Keratinocyte (primary cell): ENCODE measurements around the gene GFPT2. TPM values are rescaled to one million over a fixed set of nuclear protein-coding genes. Genes with fewer than 3 reads are reported as not detected.

Source experiments
- DNase-seq: peaks from one replicate; pipeline ENCODE4 v3.0.0-alpha.2; 2011; ENCODE audit warnings: low read depth, missing footprints, low spot score
- FAIRE-seq: peaks from 2 replicates; lab custom pipeline; 2011; peaks lifted over from hg19 to GRCh38; lab: Jason Lieb, UNC
- H2AFZ ChIP-seq: 2 replicates; pipeline ENCODE4 v1.6.0; 2012; ENCODE audit warnings: low read length, control low read depth, inconsistent platforms; ENCODE audit not compliant: control insufficient read depth
- H3K27ac ChIP-seq: 2 replicates; pipeline ENCODE4 v1.5.1; 2011; ENCODE audit warnings: low read length; ENCODE audit not compliant: control insufficient read depth, insufficient read depth
- H3K27me3 ChIP-seq: 3 replicates; pipeline ENCODE4 v1.6.0; 2011; ENCODE audit warnings: low read length; ENCODE audit not compliant: control insufficient read depth, insufficient read depth; ENCODE audit errors: extremely low read depth
- H3K36me3 ChIP-seq, 2 experiments: 2 replicates in 1 of 2; 3 replicates in 1 of 2; pipeline ENCODE4 v1.5.1; 2011; ENCODE audit warnings: low read length in 2 of 2, mild to moderate bottlenecking in 1 of 2; ENCODE audit not compliant: control insufficient read depth in 2 of 2, insufficient read depth in 2 of 2; ENCODE audit errors: extremely low read depth in 1 of 2
- H3K4me1 ChIP-seq: 3 replicates; pipeline ENCODE4 v1.5.1; 2011; ENCODE audit warnings: low read length; ENCODE audit not compliant: control insufficient read depth, insufficient read depth; ENCODE audit errors: extremely low read depth
- H3K4me2 ChIP-seq: 3 replicates; pipeline ENCODE4 v1.6.0; 2011; ENCODE audit warnings: low read depth, low read length; ENCODE audit not compliant: control insufficient read depth, insufficient read depth; ENCODE audit errors: extremely low read depth
- H3K4me3 ChIP-seq, 3 experiments: fragments of 200-600 bp in 1 of 3; sonication (generic) in 1 of 3; 2 replicates in 2 of 3; 3 replicates in 1 of 3; pipeline ENCODE4 v1.5.1; 2011 to 2016; ENCODE audit warnings: low read length in 3 of 3, mild to moderate bottlenecking in 3 of 3, control low read depth in 2 of 3, inconsistent platforms in 1 of 3, low read depth in 1 of 3, mixed read lengths in 1 of 3, mixed run types in 1 of 3, moderate library complexity in 1 of 3; ENCODE audit not compliant: control insufficient read depth in 2 of 3, insufficient read depth in 2 of 3; ENCODE audit errors: extremely low read depth in 1 of 3
- H3K79me2 ChIP-seq: 2 replicates; pipeline ENCODE4 v1.6.0; 2012; ENCODE audit warnings: low read length; ENCODE audit not compliant: control insufficient read depth, insufficient read depth
- H3K9ac ChIP-seq: 3 replicates; pipeline ENCODE4 v1.6.0; 2011; ENCODE audit warnings: low read length; ENCODE audit not compliant: control insufficient read depth, insufficient read depth; ENCODE audit errors: extremely low read depth
- H3K9me1 ChIP-seq: 3 replicates; pipeline ENCODE4 v1.6.0; 2011; ENCODE audit warnings: low read length; ENCODE audit not compliant: control insufficient read depth, insufficient read depth; ENCODE audit errors: extremely low read depth
- H3K9me3 ChIP-seq: 2 replicates; pipeline ENCODE4 v1.5.1; 2012; ENCODE audit warnings: low read depth, low read length; ENCODE audit not compliant: control insufficient read depth
- H4K20me1 ChIP-seq: 3 replicates; pipeline ENCODE4 v1.6.0; 2011; ENCODE audit warnings: low read length; ENCODE audit not compliant: control insufficient read depth, insufficient read depth; ENCODE audit errors: extremely low read depth
- CTCF ChIP-seq, 3 experiments: IDR thresholded peaks in 1 of 3; conservative IDR thresholded peaks in 1 of 3; optimal IDR thresholded peaks in 1 of 3; 2 replicates in 2 of 3; 3 replicates in 1 of 3; pipeline versions ENCODE3 to v1.5.1; 2011; ENCODE audit warnings: low read length in 3 of 3, mild to moderate bottlenecking in 3 of 3, moderate library complexity in 2 of 3, control low read depth in 1 of 3, inconsistent platforms in 1 of 3; ENCODE audit not compliant: insufficient read depth in 2 of 3; ENCODE audit errors: extremely low read depth in 1 of 3
- EZH2 ChIP-seq: IDR thresholded peaks from one replicate; pipeline ENCODE4 v1.6.1; 2012; ENCODE audit warnings: inconsistent platforms, mild to moderate bottlenecking, low read length, moderate library complexity
- dilution Hi-C: fragments of 300-500 bp; cut with MboI; formaldehyde crosslinking; loops from one replicate; pipeline ENCODE4 v1.7.0; 2020; ENCODE audit warnings: low sequenced_read_pairs; ENCODE audit not compliant: extremely low pct_ligation_motif_present
- polyA plus RNA-seq, 5 experiments: library from polyadenylated mRNA; depleted of rRNA in 3 of 5; stranded (reverse) in 3 of 5; stranded (forward) in 1 of 5; unstranded in 1 of 5; fragments of >200 nt; gene quantifications; 1 replicate in 1 of 5; 2 replicates in 3 of 5; 3 replicates in 1 of 5; pipeline versions ENCODE4 v1.2.1 to v1.2.3, GENCODE V29; 2011 to 2012; ENCODE audit warnings: missing spikeins in 2 of 5, low read depth in 1 of 5, low replicate concordance in 1 of 5

Gene GFPT2
- polyA plus RNA-seq, 1 donor (not counting 4 experiments of a cell fraction or from before 2014, with no cell fraction given), result not detected

DNA sequence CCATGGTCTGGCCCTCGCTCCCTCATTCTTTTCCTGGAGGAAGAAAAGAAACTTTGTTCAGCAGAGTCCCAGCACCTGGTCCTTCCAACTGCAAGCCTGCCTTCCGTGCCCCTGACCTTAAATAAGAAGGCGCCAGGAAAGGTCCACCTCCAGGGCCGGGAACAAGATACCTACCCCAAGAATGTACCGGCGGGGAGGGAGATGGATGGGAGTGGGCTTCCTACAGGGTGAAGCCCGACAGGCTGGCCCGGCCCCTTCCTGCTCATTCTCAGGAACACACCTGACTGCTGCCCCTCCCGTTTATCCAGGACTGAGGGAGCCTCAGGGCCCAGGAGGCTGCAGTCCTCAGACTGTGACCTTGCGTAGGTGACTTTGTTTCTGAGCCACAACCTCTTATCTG lies 27.3 kb upstream of the GFPT2 start:
- no peak overlapping the region for H2AFZ ChIP-seq
- no peak overlapping the region for H3K27ac ChIP-seq
- dilution Hi-C loops, result no loop called here
- no peak overlapping the region for H3K9ac ChIP-seq
- H3K36me3 ChIP-seq, result no peaks in the 10 kb centered on the region
- H3K4me2 ChIP-seq, result no peak overlapping the region
- no peak for TF ChIP-seq CTCF (optimal IDR thresholded peaks at IDR 0.05 in 1 of 3, IDR thresholded peaks at IDR 0.05 in 1 of 3, conservative IDR thresholded peaks at IDR 0.05 in 1 of 3; ENCODE audit: extremely low read depth in 1 of 3, insufficient read depth in 2 of 3, low read length in 3 of 3)
- no peak for TF ChIP-seq EZH2
- H3K9me3 ChIP-seq, result no peaks in the 10 kb centered on the region
- no peak for DNase-seq
- no peaks in the 10 kb centered on the region for H3K9me1 ChIP-seq
- H3K27me3 ChIP-seq, result peaks cover 11% of the 10 kb centered on the region
- no peak for FAIRE-seq
- H3K4me1 ChIP-seq, result no peaks in the 10 kb centered on the region
- no peak overlapping the region for H3K4me3 ChIP-seq
- no peaks in the 10 kb centered on the region for H3K79me2 ChIP-seq
- no peaks in the 10 kb centered on the region for H4K20me1 ChIP-seq

- Histone ChIP-seq H3K4me1 (no peaks in the 10 kb centered on the region), H3K9me1 (no peaks in the 10 kb centered on the region), H3K27ac (no peak overlapping the region), H3K9ac (no peak overlapping the region), H2AFZ (no peak overlapping the region), H3K9me3 (no peaks in the 10 kb centered on the region), H3K4me3 (no peak overlapping the region), H3K79me2 (no peaks in the 10 kb centered on the region), H4K20me1 (no peaks in the 10 kb centered on the region), H3K4me2 (no peak overlapping the region), H3K36me3 (no peaks in the 10 kb centered on the region), H3K27me3 (peaks cover 11% of the 10 kb centered on the region)
- DNase-seq (no peak), FAIRE-seq (no peak)
- dilution Hi-C loops, result no loop called here
- no peak for TF ChIP-seq CTCF (optimal IDR thresholded peaks at IDR 0.05 in 1 of 3, IDR thresholded peaks at IDR 0.05 in 1 of 3, conservative IDR thresholded peaks at IDR 0.05 in 1 of 3; ENCODE audit: extremely low read depth in 1 of 3, insufficient read depth in 2 of 3, low read length in 3 of 3)
- TF ChIP-seq EZH2, result no peak
Measured at GRCh38 chr5:180379355-180380070, 26.4 kb upstream of the GFPT2 start.
